Measurements from ENCODE around the gene NFKBIB.

DNA sequence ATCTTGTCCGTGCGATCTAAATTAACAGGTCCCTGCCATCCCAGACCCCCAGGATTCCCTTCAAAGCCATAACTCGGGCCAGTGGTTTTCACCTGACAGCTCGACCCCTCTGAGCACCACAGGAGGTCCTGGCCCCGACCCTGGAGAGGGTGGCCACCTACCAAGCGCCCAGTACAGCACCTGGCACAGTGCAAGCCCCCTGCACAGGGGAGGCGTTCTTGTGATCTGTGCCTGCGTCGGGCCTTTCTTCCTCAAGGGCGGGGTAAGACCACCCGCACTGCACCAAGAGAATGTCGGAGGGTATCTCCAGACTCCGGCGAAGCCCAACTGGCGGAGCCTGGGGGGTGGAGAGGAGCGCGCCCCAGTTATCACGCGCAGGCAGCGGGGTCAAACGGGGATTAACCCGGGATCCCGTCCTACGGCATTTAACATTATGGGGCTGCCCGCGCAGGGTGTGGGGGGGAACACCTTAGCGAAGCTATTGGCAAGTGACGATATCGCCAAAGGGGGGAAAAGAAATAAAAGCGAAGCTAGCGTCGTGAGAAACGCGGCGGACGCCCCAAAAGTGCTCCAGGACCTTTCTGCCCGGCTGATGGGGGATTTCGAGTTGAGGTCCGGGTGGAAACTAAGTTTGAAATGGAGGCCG is 48.7 kb upstream of the NFKBIB start:
- TF ChIP-seq, protein P1, sequence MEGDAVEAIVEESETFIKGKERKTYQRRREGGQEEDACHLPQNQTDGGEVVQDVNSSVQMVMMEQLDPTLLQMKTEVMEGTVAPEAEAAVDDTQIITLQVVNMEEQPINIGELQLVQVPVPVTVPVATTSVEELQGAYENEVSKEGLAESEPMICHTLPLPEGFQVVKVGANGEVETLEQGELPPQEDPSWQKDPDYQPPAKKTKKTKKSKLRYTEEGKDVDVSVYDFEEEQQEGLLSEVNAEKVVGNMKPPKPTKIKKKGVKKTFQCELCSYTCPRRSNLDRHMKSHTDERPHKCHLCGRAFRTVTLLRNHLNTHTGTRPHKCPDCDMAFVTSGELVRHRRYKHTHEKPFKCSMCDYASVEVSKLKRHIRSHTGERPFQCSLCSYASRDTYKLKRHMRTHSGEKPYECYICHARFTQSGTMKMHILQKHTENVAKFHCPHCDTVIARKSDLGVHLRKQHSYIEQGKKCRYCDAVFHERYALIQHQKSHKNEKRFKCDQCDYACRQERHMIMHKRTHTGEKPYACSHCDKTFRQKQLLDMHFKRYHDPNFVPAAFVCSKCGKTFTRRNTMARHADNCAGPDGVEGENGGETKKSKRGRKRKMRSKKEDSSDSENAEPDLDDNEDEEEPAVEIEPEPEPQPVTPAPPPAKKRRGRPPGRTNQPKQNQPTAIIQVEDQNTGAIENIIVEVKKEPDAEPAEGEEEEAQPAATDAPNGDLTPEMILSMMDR (IDR thresholded peaks at IDR 0.05; ENCODE audit: low read depth, low read length, poor library complexity, severe bottlenecking): peak; percentile 8
- no peak for TF ChIP-seq EZH2phosphoT487 (IDR thresholded peaks at IDR 0.05; ENCODE audit: borderline replicate concordance, low read length)

All from DOHH2 (cell line).